ENCODE data around the gene H3-3A. TPM values are rescaled to one million over a fixed set of nuclear protein-coding genes. Genes with fewer than 3 reads are reported as not detected.

Gene H3-3A
- total RNA-seq, 1 donor from 2014 or later = 600 TPM

- ChIA-PET POLR2A (interaction anchor here (0.6 to 10.7 kb wide), 29 partner anchors 11 to 1669 kb away, joined by 3 to 617 read pairs (median 12); partner anchors contain the start of genes PARP1, PYCR2, SDE2 and TMEM63A), CTCF (interaction anchor here (0.5 to 2.8 kb wide), 10 partner anchors 34 to 274 kb away, joined by 3 to 10 read pairs (median 6); partner anchors contain the start of gene SDE2)
- Mint-ChIP-seq H3K27ac (peak overlapping the region; percentile 99), H3K4me3 (peak overlapping the region; percentile 100), H3K4me1 (peaks cover 51% of the 10 kb centered on the region), H3K36me3 (ENCODE audit: low read depth) (peaks cover 60% of the 10 kb centered on the region), H3K9me3 (no peaks in the 10 kb centered on the region), H3K27me3 (no peaks in the 10 kb centered on the region)
- peak; percentile 10 for ATAC-seq (ENCODE audit: low read depth)
- intact Hi-C loops (cut with micrococcal nuclease) = loop anchor here (1.0 to 5.0 kb wide), 6 partner anchors 123 to 636 kb away; partner anchors contain the start of genes ACBD3, LBR, PARP1 and SRP9
- peak; percentile 57 for DNase-seq
- no peak for TF ChIP-seq CTCF (IDR thresholded peaks at IDR 0.05)
These were observed 884 bp downstream of the H3-3A start for GRCh38 chr1:226063224-226063976.

- Mint-ChIP-seq H3K36me3 (ENCODE audit: low read depth) (peaks cover 61% of the 10 kb centered on the region), H3K9me3 (no peaks in the 10 kb centered on the region), H3K4me3 (peak overlapping the region; percentile 100), H3K27me3 (no peaks in the 10 kb centered on the region), H3K27ac (peak overlapping the region; percentile 99), H3K4me1 (peaks cover 58% of the 10 kb centered on the region)
- peak; percentile 79 for TF ChIP-seq CTCF (IDR thresholded peaks at IDR 0.05)
- intact Hi-C loops (cut with micrococcal nuclease) = loop anchor here (1.0 to 5.0 kb wide), 9 partner anchors 57 to 637 kb away; partner anchors contain the start of genes ACBD3, LBR, PARP1 and SRP9
- ChIA-PET POLR2A (interaction anchor here (0.6 to 10.7 kb wide), 27 partner anchors 9 to 597 kb away, joined by 3 to 617 read pairs (median 11); partner anchors contain the start of genes SDE2 and TMEM63A), CTCF (interaction anchor here (0.5 to 4.6 kb wide), 45 partner anchors 8 to 619 kb away, joined by 3 to 73 read pairs (median 6); partner anchors contain the start of genes SDE2 and SRP9)
- no peak for DNase-seq
- ATAC-seq (ENCODE audit: low read depth) = no peak
These were observed 1.7 kb downstream of the H3-3A start for GRCh38 chr1:226063977-226064815.

- H3K36me3 Mint-ChIP-seq (ENCODE audit: low read depth) = peaks cover 62% of the 10 kb centered on the region
- ChIA-PET CTCF (interaction anchor here (0.6 to 4.6 kb wide), 41 partner anchors 8 to 620 kb away, joined by 3 to 73 read pairs (median 6); partner anchors contain the start of genes SDE2 and SRP9), POLR2A (interaction anchor here (0.7 to 10.7 kb wide), 17 partner anchors 9 to 598 kb away, joined by 3 to 617 read pairs (median 7); partner anchors contain the start of gene SDE2)
- peak overlapping the region; percentile 82 for H3K4me3 Mint-ChIP-seq
- H3K27me3 Mint-ChIP-seq = no peaks in the 10 kb centered on the region
- H3K4me1 Mint-ChIP-seq = peaks cover 60% of the 10 kb centered on the region
- no peak for TF ChIP-seq CTCF (IDR thresholded peaks at IDR 0.05)
- H3K27ac Mint-ChIP-seq = peak overlapping the region; percentile 79
- no peaks in the 10 kb centered on the region for H3K9me3 Mint-ChIP-seq
- no peak for DNase-seq
- intact Hi-C loops (cut with micrococcal nuclease) = loop anchor here (1.0 to 5.0 kb wide), 6 partner anchors 56 to 638 kb away; partner anchors contain the start of genes LBR, SRP9 and TMEM63A
- peak; percentile 6 for ATAC-seq (ENCODE audit: low read depth)
These were observed 2.3 kb downstream of the H3-3A start for GRCh38 chr1:226064816-226065248.

GRCh38 chr1:226066415-226067078 lies 4.0 kb downstream of the H3-3A start:
- no peak for TF ChIP-seq CTCF (IDR thresholded peaks at IDR 0.05)
- DNase-seq (no peak), ATAC-seq (ENCODE audit: low read depth) (no peak)
- Mint-ChIP-seq H3K36me3 (ENCODE audit: low read depth) (peaks cover 73% of the 10 kb centered on the region), H3K27ac (no peak overlapping the region), H3K4me3 (no peak overlapping the region), H3K4me1 (peaks cover 57% of the 10 kb centered on the region), H3K27me3 (no peaks in the 10 kb centered on the region), H3K9me3 (no peaks in the 10 kb centered on the region)
- ChIA-PET POLR2A (interaction anchor here (0.6 to 10.7 kb wide), 7 partner anchors 9 to 872 kb away, joined by 4 to 617 read pairs (median 6); partner anchors contain the start of gene SDE2), CTCF (interaction anchor here (0.9 to 4.6 kb wide), 8 partner anchors 11 to 130 kb away, joined by 3 to 73 read pairs (median 26); partner anchors contain the start of gene SDE2)
- intact Hi-C loops (cut with micrococcal nuclease) = no loop called here
